MM.1S (cell line): ENCODE data around the gene TMEM154.

Source experiments
- DNase-seq: peaks from one replicate; pipeline ENCODE4 v3.0.0-alpha.2; 2015
- H2AFZ ChIP-seq: fragments of 300-600 bp; sonication (generic); 2 replicates; pipeline ENCODE4 v1.6.0; 2016; ENCODE audit warnings: antibody characterized with exemption, low read length
- H3F3A ChIP-seq: fragments of 300-600 bp; sonication (generic); 2 replicates; pipeline ENCODE4 v1.6.1; 2016; ENCODE audit warnings: mild to moderate bottlenecking, antibody characterized with exemption, low read length, moderate library complexity, mixed read lengths; ENCODE audit not compliant: insufficient read depth
- H3K27ac ChIP-seq: fragments of 300-600 bp; sonication (generic); 2 replicates; pipeline ENCODE4 v1.5.1; 2016; ENCODE audit warnings: mild to moderate bottlenecking, low read length
- H3K27me3 ChIP-seq: fragments of 300-600 bp; sonication (generic); replicated peaks from 2 replicates; pipeline ENCODE4 v1.6.0; 2016; ENCODE audit warnings: low read length; ENCODE audit not compliant: insufficient read depth
- H3K36me3 ChIP-seq: fragments of 300-600 bp; sonication (generic); replicated peaks from 2 replicates; pipeline ENCODE4 v1.6.1; 2016; ENCODE audit warnings: mild to moderate bottlenecking, low read length, mixed read lengths; ENCODE audit not compliant: insufficient read depth
- H3K4me1 ChIP-seq: fragments of 300-600 bp; sonication (generic); 2 replicates; pipeline ENCODE4 v1.6.1; 2016; ENCODE audit warnings: low read length, mixed read lengths
- H3K4me2 ChIP-seq: fragments of 300-600 bp; sonication (generic); 2 replicates; pipeline ENCODE4 v1.6.0; 2016; ENCODE audit warnings: low read depth, low read length
- H3K4me3 ChIP-seq: fragments of 300-600 bp; sonication (generic); 2 replicates; pipeline ENCODE4 v1.5.1; 2016; ENCODE audit warnings: low read length, mixed read lengths
- H3K79me2 ChIP-seq: fragments of 300-600 bp; sonication (generic); 2 replicates; pipeline ENCODE4 v1.6.1; 2016; ENCODE audit warnings: mixed run types, low read length, mixed read lengths
- H3K9ac ChIP-seq: fragments of 300-600 bp; sonication (generic); 2 replicates; pipeline ENCODE4 v1.6.1; 2016; ENCODE audit warnings: low read length, mixed read lengths
- H3K9me2 ChIP-seq: fragments of 300-600 bp; sonication (generic); replicated peaks from 2 replicates; pipeline ENCODE4 v1.6.1; 2016; ENCODE audit warnings: mild to moderate bottlenecking, low read length, mixed read lengths; ENCODE audit not compliant: insufficient read depth
- H3K9me3 ChIP-seq: fragments of 300-600 bp; sonication (generic); replicated peaks from 2 replicates; pipeline ENCODE4 v1.6.1; 2016; ENCODE audit warnings: mild to moderate bottlenecking, low read length, mixed read lengths; ENCODE audit not compliant: insufficient read depth
- H4K20me1 ChIP-seq: fragments of 300-600 bp; sonication (generic); 2 replicates; pipeline ENCODE4 v1.6.1; 2016; ENCODE audit warnings: mild to moderate bottlenecking, low read length, moderate library complexity, mixed read lengths; ENCODE audit not compliant: insufficient read depth
- CTCF ChIP-seq: fragments of 300-600 bp; sonication (generic); IDR thresholded peaks from 2 replicates; pipeline ENCODE4 v1.5.1; 2016; ENCODE audit warnings: antibody characterized with exemption, low read length, mixed read lengths
- EZH2 ChIP-seq: fragments of 300-600 bp; sonication (generic); optimal IDR thresholded peaks from 2 replicates; pipeline ENCODE3; 2017; ENCODE audit warnings: low read depth, mild to moderate bottlenecking, antibody characterized with exemption, low read length, mixed read lengths
- EZH2phosphoT487 ChIP-seq: fragments of 300-600 bp; sonication (generic); IDR thresholded peaks from 2 replicates; pipeline ENCODE4 v1.6.1; 2018; ENCODE audit warnings: antibody characterized with exemption, low read length

Gene TMEM154

GRCh38 chr4:152696764-152697261 lies 17.0 kb upstream of the TMEM154 start:
- Histone ChIP-seq H3K9me2 (no peaks in the 10 kb centered on the region), H3K27ac (peak overlapping the region; percentile 84), H3K9me3 (no peaks in the 10 kb centered on the region), H3K4me2 (peak overlapping the region; percentile 70), H2AFZ (no peak overlapping the region), H3K27me3 (no peaks in the 10 kb centered on the region), H3F3A (peaks cover 31% of the 10 kb centered on the region), H3K4me1 (peaks cover 31% of the 10 kb centered on the region), H3K79me2 (no peaks in the 10 kb centered on the region), H3K36me3 (no peaks in the 10 kb centered on the region), H3K9ac (peak overlapping the region; percentile 52), H4K20me1 (no peaks in the 10 kb centered on the region), H3K4me3 (peak overlapping the region; percentile 50)
- peak; percentile 90 for DNase-seq
- TF ChIP-seq CTCF (no peak), EZH2phosphoT487 (no peak), EZH2 (no peak)

- no peak overlapping the region for H3K4me2 ChIP-seq
- no peaks in the 10 kb centered on the region for H3K36me3 ChIP-seq
- no peak overlapping the region for H2AFZ ChIP-seq
- no peak overlapping the region for H3K27ac ChIP-seq
- DNase-seq, result no peak
- no peaks in the 10 kb centered on the region for H3K27me3 ChIP-seq
- H3K9ac ChIP-seq, result no peak overlapping the region
- H3K79me2 ChIP-seq, result no peaks in the 10 kb centered on the region
- H3K4me1 ChIP-seq, result peaks cover 30% of the 10 kb centered on the region
- H3K9me3 ChIP-seq, result no peaks in the 10 kb centered on the region
- no peaks in the 10 kb centered on the region for H4K20me1 ChIP-seq
- no peak for TF ChIP-seq EZH2phosphoT487
- TF ChIP-seq EZH2, result no peak
- no peak for TF ChIP-seq CTCF
- no peaks in the 10 kb centered on the region for H3K9me2 ChIP-seq
- no peak overlapping the region for H3K4me3 ChIP-seq
- H3F3A ChIP-seq, result peaks cover 31% of the 10 kb centered on the region
Observed at GRCh38 chr4:152693871-152694270, 14.1 kb upstream of the TMEM154 start.

GRCh38 chr4:152691761-152692160 lies 12.0 kb upstream of the TMEM154 start:
- no peak for DNase-seq
- no peak overlapping the region for H3K27ac ChIP-seq
- no peak overlapping the region for H2AFZ ChIP-seq
- no peaks in the 10 kb centered on the region for H3K27me3 ChIP-seq
- H3F3A ChIP-seq, result peaks cover 10% of the 10 kb centered on the region
- H3K9me2 ChIP-seq, result no peaks in the 10 kb centered on the region
- no peak overlapping the region for H3K4me3 ChIP-seq
- H3K4me2 ChIP-seq, result no peak overlapping the region
- no peaks in the 10 kb centered on the region for H3K36me3 ChIP-seq
- H3K9ac ChIP-seq, result no peak overlapping the region
- no peaks in the 10 kb centered on the region for H3K79me2 ChIP-seq
- H3K4me1 ChIP-seq, result peaks cover 11% of the 10 kb centered on the region
- H3K9me3 ChIP-seq, result no peaks in the 10 kb centered on the region
- H4K20me1 ChIP-seq, result no peaks in the 10 kb centered on the region
- TF ChIP-seq EZH2 (no peak), CTCF (no peak), EZH2phosphoT487 (no peak)
